HG02678 (cell line): ENCODE measurements around the gene TSPEAR.

Source experiments
- ATAC-seq: cut with Tn5 transposase; IDR thresholded peaks from one replicate; pipeline ENCODE4 v1.9.1; 2021; ENCODE audit warnings: mild to moderate bottlenecking, moderate library complexity; ENCODE audit not compliant: unreplicated experiment

TSPEAR gene

DNA sequence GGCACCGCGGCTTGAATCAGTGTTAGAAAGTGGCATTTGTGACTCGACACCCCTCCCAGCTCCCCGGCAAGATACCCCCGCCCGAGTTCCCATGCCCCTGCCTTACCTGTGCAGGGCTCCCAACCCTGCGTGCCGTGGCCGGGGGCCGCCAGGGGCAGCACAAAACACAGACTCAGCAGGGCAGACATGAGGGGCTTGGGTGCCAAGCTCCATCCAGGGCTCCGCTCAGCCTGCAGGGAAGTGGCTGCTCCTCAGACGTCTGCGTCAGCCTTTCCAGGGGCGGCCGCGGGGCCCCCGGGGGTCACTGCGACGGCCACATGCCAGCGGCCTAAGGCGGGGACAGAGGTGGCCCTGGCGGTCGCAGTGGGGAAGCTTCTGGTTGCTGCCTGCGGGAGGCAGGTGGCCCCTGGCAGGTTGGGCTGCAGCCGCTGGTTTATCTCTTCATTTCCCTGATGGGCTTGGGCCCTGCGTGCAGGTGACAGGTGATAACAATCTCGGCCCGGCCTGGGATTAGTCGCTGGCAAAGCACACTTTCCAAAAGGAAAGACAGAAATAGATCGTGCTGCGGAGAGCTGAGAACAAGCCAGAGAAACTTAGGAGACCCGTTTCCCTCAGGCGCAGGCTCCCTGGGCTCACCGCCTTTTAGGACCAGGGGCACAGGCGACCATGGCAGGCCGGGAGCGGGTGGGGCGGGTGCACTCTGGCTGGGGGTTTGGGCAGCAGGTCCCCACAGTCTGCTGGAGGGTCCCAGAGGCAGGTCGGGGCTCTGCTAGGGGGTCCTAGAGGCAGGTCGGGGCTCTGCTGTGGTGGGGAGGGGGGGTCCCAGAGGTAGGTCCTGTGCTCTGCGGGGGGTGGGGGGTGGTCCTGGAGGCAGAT lies at the start of gene TSPEAR:
TSPEAR (minus strand) TSS at position 246 of the 876 bp plus-strand sequence; CDS start at position 188, 58 bp downstream.
- ATAC-seq: no peak

DNA sequence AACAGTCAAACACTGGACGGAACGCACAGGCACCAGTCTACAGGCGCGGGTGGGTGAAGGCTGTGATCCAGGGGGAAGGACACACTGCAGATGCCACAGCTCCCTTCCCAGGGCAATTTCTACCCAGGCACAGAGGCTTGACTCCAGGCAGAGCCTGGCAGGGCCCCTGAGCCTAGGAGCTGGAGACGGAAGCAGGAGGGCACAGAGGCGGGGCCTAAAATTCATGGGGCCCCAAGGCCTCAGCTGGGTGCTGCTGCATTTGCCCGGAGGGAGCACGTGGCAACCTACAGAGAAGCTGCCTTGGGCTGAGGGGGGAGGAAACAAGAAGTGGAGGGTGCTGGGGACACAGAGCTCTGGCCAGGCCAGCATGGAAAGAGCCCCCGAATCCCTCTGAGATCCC lies 49.0 kb upstream of the TSPEAR start:
- ATAC-seq: no peak

GRCh38 chr21:44759628-44760285 lies 48.4 kb upstream of the TSPEAR start:
- no peak for ATAC-seq

DNA sequence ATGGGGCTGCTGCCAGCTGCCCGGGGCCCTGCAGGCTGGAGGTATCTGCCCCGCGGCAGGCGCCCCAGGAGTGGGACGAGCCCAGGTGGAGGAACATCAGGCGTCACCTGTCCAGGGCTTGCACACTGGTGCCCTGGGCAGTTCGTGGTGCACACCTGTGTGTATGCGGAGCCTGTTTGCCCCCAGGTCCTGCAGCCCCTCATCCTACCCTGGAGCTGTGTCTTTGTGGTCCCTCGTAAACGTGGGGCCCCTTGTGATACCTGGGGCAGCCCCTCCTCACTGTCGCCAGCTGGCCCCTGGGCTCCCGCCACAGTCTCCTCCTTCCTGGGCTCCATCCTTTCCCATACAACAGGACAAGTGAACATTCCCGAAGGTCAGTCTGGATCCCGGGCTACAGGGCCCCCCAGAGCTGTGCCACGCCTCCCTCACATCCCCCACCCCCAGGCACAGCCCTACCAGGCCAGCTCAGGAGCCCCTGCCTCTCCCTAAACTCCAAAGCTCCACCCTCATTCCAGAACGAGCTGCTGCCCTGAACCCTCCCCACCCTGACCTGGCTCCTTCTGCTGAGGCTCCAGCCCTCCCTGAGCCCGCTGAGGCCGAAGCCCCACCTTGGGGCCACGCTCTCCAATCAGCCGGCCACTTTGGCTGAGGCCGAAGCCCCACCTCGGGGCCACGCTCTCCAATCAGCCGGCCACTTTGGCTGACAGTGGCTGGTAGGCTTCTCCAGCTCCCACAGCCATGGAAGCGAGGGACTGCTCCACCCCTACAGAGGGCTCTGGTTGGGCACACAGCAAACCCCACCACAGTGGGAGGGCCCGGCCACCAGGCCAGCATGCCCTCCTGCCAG lies 47.6 kb upstream of the TSPEAR start:
- no peak for ATAC-seq

- no peak for ATAC-seq
Measured at GRCh38 chr21:44758141-44758561, 46.8 kb upstream of the TSPEAR start.

DNA sequence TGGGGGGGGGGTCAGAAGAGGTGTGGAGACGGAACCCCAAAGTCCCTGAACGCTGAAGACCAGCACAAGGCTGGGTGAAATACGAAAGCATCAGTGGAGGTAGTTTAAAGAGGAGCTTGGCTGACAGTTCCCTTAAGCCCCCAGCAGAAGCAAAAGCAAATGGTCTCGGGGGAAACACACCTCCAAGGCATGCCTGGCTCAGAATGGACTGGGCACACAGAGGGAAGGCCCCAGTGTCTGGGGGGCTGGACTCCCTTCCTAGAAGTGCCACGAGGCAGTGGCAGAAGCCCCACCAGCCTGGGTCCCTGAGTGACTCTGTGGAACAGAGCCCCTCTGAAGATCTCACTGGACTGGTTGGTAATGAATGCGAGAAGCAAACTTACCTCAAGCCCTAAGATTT lies 46.4 kb upstream of the TSPEAR start:
- ATAC-seq: no peak

GRCh38 chr21:44756423-44757185 lies 45.2 kb upstream of the TSPEAR start:
- ATAC-seq: no peak

DNA sequence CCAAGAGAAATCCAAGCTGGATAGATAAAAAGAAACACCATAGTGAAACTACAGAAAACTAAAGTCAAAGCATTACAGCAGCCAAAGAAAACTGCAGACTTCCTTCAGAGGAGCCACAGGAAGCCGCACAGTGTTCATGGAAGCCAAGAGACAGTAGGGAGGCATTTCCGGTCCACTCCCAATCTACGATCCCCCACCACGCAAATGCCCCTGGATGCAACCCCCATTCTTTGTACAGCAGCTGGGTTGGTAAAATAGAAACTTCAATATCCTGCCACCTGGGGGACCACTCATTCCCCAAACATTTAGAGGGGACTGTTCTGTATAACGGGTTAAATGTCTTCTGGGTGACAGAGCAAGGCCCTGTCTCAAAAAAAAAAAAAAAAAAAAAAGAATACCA lies 43.9 kb upstream of the TSPEAR start:
- ATAC-seq: no peak

DNA sequence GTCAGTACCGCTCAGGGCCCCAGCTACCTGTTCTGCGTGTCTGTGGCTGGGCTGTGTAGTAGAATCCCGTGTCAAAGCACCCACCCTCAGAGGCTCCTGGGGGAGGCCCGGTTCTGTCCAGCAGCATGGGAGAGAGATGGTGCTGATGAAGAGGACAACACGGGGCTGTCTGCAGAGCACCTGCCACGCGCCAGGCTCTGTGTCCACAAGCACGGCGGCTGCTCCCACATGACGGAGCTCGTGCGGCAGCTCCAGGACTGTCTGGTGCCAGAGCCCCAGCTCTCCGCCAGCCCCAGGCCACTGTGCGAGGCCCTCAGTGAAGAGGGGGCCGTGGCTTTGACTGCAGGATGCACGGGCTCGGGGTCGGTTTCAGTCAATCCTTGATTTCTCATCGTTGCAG lies 42.0 kb upstream of the TSPEAR start:
- ATAC-seq: no peak

DNA sequence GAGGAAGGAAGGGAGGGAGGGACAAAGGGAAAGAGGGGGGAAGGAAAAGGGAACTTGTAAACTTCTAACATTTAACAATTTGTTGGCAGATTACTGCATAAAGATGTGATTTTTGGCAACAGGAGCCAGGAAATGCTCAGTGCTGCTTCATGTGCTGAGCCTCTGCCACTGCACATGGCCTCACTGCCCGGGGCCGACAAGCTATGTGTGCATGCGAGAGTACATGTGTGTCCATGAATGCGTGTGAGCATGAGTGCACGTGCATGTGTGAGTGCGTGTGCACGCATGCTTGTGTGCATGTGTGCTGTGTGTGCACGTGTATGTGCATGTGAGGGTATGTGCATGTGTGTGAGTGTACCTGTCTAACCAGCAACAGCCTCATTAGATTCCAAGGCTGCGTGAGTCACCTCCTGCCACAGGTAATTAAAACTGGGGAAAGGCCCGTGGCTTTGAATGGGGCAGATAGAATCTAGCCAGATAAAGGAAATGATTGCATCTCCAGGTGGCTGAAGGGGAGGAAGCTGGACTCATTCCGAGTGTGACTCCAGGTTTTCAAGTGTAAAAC lies 41.4 kb upstream of the TSPEAR start:
- ATAC-seq: no peak

GRCh38 chr21:44751799-44752636 lies 40.6 kb upstream of the TSPEAR start:
- ATAC-seq: no peak

DNA sequence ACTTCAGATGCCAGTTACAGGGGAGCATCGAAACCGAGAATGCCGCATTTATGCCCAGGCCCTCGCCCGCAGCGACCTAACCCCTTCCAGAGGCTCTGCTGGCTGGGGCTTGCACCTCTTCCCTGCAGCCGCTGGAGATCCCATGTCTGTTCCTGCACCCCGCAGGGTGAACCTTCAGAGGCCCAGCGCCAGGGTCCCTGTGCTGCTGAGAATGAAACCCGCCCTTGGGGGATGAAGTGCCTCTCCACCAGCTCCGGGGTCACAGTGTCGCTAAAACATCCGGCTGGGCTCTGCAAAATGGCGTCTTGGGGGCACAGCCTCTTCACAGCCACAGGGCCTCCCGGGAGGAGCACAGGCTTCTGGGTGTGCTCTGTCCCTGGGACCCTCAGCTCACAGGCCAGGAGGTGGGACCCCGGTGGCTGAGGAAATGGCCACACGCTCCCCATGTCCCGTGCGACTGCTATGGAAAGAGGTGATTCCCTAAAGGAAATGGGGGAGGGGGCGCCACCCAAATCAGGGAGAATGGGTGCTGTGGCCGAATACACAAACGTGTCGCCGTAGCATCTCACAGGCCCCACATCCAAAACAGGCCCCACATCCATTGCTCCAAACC lies 39.9 kb upstream of the TSPEAR start:
- no peak for ATAC-seq

GRCh38 chr21:44750675-44751025 lies 39.3 kb upstream of the TSPEAR start:
- no peak for ATAC-seq

GRCh38 chr21:44749759-44750674 lies 38.6 kb upstream of the TSPEAR start:
- no peak for ATAC-seq

DNA sequence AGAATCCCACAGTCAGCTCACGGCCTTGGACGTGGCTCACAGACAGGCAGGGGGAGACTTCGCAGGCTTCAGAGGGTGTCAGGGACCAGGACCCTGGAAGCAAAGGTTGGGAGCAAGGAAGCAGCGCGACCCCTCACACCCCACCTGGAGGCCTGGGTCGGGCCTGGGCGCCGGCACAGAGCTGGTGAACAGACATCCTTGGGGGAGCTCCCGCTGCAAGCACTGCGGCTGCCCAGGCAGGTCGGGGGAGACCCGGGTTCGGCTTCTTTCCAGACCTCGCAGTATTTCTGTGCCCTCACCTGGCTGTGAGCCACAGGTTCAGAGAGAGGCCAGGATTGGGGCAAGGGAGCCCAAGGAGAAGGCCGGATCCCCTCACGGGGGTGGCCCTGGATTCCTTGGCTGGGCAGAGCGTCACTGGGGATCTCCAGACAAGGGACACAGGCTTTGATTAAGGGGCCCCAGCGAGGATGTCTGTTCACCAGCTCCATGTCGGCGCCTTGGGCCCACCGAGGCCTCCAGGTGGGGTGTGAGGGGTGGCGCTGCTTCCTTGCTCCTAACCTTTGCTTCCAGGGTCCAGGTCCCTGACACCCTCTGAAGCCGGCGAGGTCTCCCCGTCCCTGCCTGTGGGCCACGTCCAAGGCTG lies 37.9 kb upstream of the TSPEAR start:
- no peak for ATAC-seq

- ATAC-seq: no peak
Measured at GRCh38 chr21:44748621-44749020, 37.2 kb upstream of the TSPEAR start.

GRCh38 chr21:44742418-44743153 lies 31.2 kb upstream of the TSPEAR start:
- no peak for ATAC-seq
